Kidney glomerular epithelial cell (primary cell): ENCODE data around the gene RBP2.
"Not testable (repeated sequence)": the region's sequence is repeated elsewhere in the genome, so short reads cannot be mapped to it uniquely, and the experiment has no call there.

Source experiments
- DNase-seq: peaks from one replicate; lab custom pipeline; 2025; lab: John Stamatoyannopoulos, UW

Gene RBP2

DNA sequence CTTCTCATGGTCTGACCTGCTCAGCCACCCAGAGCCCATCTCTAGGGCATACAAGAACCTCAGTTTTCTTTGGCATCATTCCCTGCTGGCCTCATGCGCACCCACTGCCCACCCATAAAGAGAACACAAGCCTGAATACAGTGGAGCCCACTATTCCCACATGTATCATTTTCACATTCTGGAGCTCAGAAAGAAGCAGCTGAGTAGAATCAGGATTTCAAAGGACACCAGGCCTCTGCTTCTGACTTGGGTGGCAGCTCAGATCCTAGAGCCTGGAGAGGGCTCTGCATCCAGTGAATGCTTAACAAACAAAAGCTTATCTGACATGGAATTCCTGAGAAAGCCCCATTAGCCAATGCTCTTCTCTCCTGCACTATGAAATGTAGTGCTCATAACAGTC is 34.7 kb downstream of the RBP2 start:
- no peak for DNase-seq

DNA sequence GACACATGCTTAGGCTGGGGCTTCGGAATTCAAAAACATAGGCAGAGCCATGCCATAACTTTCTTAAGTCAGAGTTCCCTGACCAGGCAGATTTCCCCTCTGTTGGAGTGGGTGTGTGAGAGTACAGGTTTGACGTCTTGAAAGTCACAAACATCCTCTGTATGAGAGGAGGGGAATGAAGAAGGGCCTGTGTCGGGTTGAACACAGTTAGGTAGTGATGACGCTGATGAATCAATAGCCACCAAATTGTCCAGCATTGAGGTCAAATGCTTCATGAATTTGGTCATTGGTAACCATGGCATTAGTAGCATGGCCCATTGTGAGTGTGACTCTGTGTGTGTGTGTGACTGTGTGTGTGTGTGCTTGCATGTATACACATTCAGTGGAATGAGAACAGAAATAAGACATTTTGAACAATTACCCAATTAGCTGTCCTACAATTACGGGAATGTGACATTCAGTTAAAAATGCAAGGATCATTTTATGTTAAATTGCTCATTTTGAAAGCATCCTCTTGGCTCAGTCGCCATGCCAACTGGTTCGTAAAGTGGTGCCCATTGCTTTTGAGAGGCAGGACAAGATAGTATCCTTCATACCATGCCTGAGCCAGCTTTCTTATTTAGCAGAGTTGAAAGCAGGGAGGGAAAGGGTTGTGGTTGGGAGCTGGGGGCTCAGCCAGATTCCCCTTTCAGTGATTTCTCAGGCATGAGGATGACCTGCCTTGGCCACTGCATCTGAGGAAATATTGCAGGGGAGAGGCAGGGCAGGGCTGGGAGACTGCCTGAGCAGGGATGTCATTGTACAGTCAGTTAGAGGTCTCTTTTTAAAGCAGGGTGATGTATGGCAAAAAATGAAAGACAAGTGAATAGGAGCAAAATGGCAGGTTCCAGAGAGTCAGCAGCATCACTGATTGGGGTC is 35.4 kb downstream of the RBP2 start:
- DNase-seq, result no peak

DNA sequence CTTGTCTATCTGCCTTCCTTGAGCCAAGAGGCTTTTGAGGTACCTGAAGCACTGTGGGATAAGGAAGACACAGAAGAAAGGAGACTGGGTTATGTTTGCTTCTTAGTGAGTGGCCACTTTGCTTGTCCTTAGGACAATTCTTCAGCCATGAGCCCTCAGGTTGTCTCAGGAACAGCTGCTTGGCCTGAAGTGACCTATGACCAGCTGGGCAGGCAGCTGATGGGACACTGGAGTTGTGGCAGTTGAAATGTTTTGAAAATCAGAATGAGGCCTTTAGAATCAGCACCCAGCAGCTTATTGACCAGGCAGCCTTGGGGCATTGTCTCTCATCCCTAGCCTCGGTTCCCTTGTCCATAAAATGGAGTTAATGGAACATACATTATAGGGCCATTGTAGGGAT is 37.0 kb downstream of the RBP2 start:
- no peak for DNase-seq

DNA sequence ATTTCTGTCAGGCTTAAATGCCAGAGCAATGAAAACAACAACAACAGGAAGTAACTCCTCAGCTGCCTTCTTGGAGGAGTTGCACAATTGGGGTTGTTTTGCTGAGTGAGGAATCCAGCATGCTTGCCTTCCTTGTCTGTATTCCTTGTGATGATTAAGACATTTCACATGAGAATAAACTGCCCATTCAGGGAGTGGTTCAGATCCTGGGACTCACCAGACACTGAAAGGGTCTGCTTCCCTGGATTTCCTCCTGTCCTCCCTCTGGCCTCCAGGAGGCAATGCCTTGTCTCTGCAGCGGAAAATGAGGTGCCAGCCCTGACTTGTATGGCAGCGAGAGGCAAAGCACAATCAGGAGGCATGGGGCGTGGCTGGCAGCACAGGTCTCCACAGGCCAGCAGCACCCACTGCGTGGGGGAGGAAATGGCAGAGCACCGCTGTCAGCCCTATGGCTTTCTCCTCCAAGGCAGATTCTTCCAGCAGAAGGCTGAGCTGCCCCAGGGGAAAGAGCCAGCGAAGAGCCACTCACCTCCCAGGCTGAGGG is 41.5 kb downstream of the RBP2 start:
- DNase-seq, result peak; percentile 42

DNA sequence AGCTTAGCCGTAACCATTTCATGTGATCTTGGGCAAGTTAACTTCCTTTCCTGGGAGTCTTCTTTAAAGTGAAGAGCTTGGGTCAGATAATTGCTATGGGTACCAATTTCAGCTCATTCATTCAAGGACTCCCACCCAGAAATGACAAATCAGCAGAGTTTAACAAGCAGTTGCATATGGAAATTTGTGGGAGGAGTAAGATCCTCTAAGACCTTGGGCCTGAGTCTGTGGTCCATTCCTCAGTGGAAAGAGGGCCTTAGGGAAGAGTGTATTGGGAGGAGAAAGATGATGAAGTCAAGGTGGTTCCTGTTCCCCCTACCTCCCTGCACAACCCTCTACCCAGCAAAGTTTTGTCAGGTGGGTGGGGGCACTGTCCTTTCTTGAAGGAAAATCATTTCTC is 42.1 kb downstream of the RBP2 start:
- no peak for DNase-seq

DNA sequence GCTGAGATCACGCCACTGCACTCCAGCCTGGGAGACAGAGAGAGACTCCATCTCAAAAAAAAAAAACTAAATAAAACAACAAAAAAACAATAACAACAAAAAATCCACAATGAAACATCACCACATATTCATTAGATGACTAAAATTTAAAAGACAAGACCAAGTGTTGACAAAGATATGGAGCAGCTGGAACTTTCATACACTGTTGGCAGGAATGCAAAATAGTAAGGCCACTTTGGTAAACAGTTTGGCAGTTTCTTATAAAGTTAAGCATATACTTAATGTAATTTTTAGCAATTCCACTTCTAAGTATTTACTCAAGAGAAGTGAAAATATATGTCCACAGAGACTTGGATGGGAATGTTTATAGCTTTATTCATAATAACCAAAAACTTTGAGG is 43.2 kb downstream of the RBP2 start:
- no peak for DNase-seq

DNA sequence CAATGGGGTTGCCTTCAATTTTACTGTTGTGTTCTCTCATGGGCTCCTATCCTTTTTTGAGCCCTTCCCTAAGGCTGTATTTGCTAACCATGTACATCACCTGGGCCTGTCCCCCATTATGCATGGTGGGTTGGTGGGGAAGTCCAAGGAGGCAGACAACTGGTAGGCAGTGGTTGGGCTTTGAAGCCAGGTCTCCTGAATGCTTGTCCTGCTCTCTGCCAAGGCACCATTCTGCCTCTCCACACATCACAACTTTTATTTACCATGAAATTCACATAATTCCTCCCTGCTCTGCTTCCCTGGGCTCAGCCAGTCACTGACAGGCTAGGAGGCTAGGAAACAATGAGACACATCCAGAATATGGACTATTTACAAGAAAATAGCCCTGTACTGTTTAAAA is 45.8 kb downstream of the RBP2 start:
- no peak for DNase-seq

DNA sequence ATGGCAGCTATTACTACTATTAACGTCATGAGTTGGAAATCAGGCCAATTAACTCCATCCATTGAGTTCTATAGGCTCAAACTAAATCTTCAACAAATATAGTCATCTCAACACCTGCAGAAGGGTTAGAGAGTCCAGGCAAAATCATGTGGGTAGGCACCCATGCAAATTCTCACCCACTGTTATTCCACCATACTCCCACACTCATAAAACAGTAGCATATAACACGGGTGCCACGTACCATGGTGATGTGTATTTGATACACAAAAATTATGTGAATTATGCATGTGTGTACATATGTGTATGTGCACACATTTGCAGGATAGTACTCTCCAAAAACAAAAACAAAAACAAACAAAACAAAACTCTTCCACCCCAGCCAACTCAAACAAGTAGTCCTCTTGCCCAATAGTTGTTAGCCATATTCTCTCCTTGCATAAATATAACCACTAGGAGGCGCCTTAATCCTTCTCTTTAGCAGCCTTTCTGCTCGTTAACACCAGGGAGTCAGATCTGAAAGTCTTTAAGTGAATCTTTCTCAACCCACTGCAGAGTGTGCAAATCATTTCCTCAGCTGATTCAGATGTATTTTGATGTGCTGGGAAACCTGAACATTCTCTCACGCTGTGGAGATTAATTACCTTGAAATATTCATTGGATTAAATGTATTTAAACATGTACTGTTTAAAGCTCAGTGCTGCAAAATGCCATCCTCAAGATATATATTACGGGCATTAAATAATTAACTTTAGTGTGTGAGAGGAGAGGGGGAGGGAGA is 48.8 kb downstream of the RBP2 start:
- peak; percentile 95 for DNase-seq

DNA sequence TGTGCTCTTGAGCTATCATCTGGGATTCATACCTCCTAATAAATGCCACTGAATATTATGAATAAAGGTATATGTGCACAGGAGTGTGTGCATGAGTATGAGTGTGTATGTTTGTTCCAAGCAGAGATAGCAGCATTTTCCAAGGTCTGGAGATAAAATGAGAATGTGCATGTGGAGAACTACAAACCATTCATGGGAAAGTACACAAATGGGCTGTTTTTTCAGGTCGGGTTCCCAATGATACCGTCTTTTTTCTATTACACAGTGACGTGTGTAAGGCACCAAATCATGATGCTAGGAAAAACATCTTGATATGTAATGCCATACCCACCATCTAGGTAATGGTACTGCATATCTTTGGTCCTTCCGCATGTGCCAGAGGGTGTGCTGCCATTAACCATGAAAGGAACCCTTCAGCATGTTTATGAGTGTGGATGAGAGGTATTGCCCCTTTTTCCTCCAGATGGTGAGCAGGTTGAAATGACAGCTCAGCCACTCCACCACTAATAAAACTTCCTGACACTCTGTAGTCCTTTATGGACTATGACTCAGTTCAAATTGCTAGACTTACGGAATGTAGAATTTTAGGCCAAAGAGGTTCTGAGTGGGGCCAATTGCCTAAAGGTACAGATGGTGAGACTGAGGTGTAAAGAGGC is 50.4 kb downstream of the RBP2 start:
- no peak for DNase-seq

DNA sequence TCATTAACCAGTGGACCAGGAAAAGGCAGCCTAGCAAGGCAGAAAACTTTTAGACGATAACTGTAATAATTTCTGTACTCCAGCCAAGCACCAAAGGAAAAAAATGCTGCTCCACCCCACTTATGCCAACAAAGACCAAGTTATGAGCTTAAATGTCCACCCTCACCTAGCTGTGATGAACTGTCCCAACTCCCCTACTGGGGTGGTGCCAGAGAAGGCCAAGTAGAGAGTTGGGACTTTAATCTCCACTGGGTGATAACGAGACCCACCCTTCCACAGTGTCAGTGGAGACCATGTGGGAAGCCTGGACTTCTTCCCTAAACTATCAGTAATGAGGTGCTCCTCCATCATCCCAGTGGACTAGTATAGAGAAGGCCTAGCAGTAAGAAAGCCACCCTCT is 53.1 kb downstream of the RBP2 start:
- DNase-seq, result no peak

DNA sequence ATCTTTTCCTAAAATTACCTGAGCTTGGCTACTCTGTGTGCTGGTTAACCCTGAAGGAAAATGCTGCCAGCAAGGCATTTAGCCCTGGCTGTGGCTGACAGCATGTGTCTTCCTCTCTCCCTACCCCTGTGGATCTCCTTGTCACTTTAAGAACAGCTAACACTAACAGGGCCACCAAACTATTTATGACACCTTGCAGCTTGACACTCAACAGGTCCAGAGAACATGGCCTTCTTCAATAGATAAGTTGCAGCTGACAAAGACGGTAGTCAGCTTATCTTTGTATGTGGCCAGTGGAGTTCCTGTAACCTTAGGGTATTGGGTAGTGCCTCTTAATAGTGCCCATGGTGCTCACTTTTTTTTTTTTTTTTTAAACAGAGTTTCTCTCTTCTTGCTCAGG is 54.9 kb downstream of the RBP2 start:
- DNase-seq, result no peak

DNA sequence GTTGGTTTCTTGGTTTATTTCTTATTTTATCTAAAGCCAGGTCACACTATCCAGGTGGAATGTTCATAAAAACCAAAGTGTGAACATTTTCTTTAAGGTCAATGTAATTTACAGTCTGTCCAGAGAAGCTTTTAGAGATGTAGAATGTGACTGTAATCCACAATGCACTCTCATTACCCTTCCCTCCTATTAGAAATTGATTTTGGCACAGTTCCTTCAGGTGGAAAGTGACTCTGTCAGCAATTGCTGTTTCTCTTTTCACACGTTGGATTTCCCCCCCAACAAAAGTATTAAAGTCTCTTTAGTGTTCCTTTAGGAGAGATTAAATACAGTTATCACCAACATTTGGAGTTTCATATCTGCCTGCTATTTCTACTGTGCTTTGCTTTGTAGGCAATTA is 55.3 kb downstream of the RBP2 start:
- no peak for DNase-seq

DNA sequence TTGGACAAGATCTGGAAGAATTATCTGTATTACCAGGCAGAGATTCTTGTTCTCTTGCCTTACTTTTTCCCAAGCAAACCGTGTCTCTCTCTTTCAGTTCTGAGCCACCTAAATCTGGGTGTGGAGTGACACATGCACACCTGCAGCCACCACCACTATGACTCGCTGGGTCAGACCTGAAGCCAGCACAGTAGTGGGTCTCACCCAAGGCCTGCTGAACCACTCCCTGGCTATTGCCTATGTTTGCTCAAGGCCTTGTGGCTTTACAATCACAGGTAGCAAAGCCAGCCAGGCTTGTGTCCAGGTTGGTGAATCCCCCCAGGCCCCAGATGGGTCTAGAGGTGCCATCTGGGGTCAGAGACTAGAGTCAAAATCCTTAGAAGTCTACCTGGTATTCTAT is 58.2 kb downstream of the RBP2 start:
- DNase-seq, result no peak

DNA sequence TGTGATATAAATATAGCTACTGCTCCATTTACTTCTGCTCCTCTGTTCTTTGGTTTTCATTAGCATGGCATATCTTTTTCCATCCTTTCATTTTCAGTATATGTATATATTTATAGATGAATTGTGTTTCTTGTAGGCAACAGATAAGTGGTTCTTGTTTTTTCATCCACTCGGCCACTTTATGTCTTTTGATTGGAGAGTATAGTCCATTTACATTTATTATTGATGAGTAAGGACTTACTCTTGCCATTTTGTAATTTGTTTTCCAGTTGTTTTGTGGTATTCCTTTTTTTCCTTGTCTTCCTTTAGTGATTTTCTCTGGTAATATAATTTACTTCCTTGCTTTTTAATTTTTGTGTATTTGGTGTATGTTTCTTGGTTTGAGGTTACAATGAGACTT is 60.0 kb downstream of the RBP2 start:
- DNase-seq, result no peak

DNA sequence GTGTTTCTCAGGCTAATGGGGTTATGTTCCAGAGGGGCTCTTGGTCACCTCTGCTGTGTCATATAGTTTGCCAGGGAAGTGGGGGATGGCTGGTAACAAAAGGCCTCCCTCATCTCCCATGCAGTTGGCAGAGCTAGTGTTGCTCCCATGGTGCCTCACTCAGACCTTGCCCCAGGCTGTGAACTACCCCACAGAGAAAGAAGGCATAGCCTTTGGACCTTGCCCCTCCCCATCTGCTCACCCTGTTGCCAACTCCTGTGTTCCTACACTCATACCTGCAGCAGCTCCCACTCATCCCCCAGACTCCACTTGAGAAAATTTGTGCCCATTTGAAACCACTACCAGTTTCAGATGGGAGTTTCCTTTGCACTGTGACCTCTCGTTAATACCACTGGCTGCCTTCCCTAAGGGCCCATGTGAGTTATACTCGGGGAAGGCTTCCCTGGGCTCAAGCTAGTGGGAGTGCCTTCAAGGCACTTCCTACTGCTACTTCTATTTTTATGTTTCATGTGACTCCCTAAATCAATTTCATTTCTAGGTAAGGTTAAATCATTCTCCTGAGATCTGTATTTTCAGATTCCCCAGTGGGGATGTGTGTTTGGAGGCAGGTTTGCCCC is 61.6 kb downstream of the RBP2 start:
- DNase-seq, result no peak

DNA sequence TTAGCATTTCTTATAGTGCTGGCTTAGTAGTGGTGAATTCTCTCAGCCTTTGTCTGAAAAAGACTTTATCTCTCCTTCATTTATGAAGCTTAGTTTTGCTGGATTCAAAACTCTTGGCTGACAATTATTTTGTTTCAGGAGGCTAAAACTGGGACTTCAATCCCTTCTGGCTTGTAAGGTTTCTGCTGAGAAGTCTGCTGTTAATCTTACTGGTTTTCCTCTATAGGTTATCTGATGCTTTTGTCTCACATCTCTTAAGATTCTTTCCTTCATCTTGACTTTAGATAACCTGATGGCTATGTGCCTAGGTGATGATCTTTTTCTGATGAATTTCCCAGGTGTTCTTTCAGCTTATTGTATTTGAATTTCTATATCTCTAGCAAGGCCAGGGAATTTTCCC is 63.4 kb downstream of the RBP2 start:
- DNase-seq, result not testable (repeated sequence)
